Mesothelial cell of epicardium (in vitro differentiated cells): Measurements from ENCODE around the gene GIPC1. TPM values are rescaled to one million over a fixed set of nuclear protein-coding genes. Genes with fewer than 3 reads are reported as not detected.
"Not testable (repeated sequence)": the region's sequence is repeated elsewhere in the genome, so short reads cannot be mapped to it uniquely, and the experiment has no call there.

Source experiments
- DNase-seq, 2 experiments: peaks; one replicate each; pipeline ENCODE4 v3.0.0; 2021; ENCODE audit warnings: low spot score in 2 of 2; ENCODE audit not compliant: unreplicated experiment in 2 of 2
- H3K27ac Mint-ChIP-seq: 2 replicates; pipeline ENCODE4 v1.8.0; 2021; ENCODE audit warnings: mixed read lengths
- H3K27me3 Mint-ChIP-seq: 2 replicates; pipeline ENCODE4 v1.8.0; 2021; ENCODE audit warnings: low read depth, mixed read lengths
- H3K36me3 Mint-ChIP-seq: 2 replicates; pipeline ENCODE4 v1.8.0; 2021; ENCODE audit warnings: mixed read lengths
- H3K4me1 Mint-ChIP-seq: 2 replicates; pipeline ENCODE4 v1.8.0; 2021; ENCODE audit warnings: mixed read lengths
- H3K4me3 Mint-ChIP-seq: 2 replicates; pipeline ENCODE4 v1.8.0; 2021; ENCODE audit warnings: mild to moderate bottlenecking, moderate library complexity, mixed read lengths
- H3K9me3 Mint-ChIP-seq: 2 replicates; pipeline ENCODE4 v1.8.0; 2021; ENCODE audit warnings: mixed read lengths
- CTCF ChIP-seq: fragments of 200-600 bp; sonication (generic); IDR thresholded peaks from one replicate; pipeline ENCODE4 v1.5.0; 2021; ENCODE audit warnings: antibody characterized with exemption; ENCODE audit not compliant: unreplicated experiment
- total RNA-seq: library from RNA; stranded (reverse); gene quantifications from 3 replicates; pipeline ENCODE4 v1.2.1, GENCODE V29; 2021

The GIPC1 gene
- total RNA-seq, 1 donor from 2014 or later = 108 TPM

- Mint-ChIP-seq H3K27ac (no peak overlapping the region), H3K36me3 (peaks cover 19% of the 10 kb centered on the region), H3K4me1 (no peaks in the 10 kb centered on the region), H3K4me3 (no peak overlapping the region), H3K27me3 (no peaks in the 10 kb centered on the region), H3K9me3 (no peaks in the 10 kb centered on the region)
- no peak for DNase-seq
- no peak for TF ChIP-seq CTCF
Measured at GRCh38 chr19:14463747-14464146, 32.2 kb downstream of the GIPC1 start.

GRCh38 chr19:14462401-14462800, 33.5 kb downstream of the GIPC1 start:
- not testable (repeated sequence) for H3K4me1 Mint-ChIP-seq, H3K27me3 Mint-ChIP-seq, H3K27ac Mint-ChIP-seq, H3K4me3 Mint-ChIP-seq, DNase-seq, H3K9me3 Mint-ChIP-seq
- peaks cover 19% of the 10 kb centered on the region for H3K36me3 Mint-ChIP-seq

- Mint-ChIP-seq H3K9me3 (no peaks in the 10 kb centered on the region), H3K4me3 (no peak overlapping the region), H3K27me3 (no peaks in the 10 kb centered on the region), H3K27ac (no peak overlapping the region), H3K4me1 (no peaks in the 10 kb centered on the region), H3K36me3 (peaks cover 19% of the 10 kb centered on the region)
- DNase-seq = no peak
- TF ChIP-seq CTCF = no peak
Measured at GRCh38 chr19:14460935-14461334, 35.0 kb downstream of the GIPC1 start.

GRCh38 chr19:14459703-14460102, 36.2 kb downstream of the GIPC1 start:
- DNase-seq = no peak
- Mint-ChIP-seq H3K27me3 (no peaks in the 10 kb centered on the region), H3K27ac (no peak overlapping the region), H3K36me3 (peaks cover 22% of the 10 kb centered on the region), H3K9me3 (no peaks in the 10 kb centered on the region), H3K4me1 (no peaks in the 10 kb centered on the region), H3K4me3 (no peak overlapping the region)
- no peak for TF ChIP-seq CTCF

- DNase-seq, H3K27me3 Mint-ChIP-seq, H3K4me3 Mint-ChIP-seq, H3K4me1 Mint-ChIP-seq, H3K9me3 Mint-ChIP-seq, H3K27ac Mint-ChIP-seq: not testable (repeated sequence)
- peaks cover 30% of the 10 kb centered on the region for H3K36me3 Mint-ChIP-seq
Measured at GRCh38 chr19:14452303-14452702, 43.6 kb downstream of the GIPC1 start.

- no peaks in the 10 kb centered on the region for H3K27me3 Mint-ChIP-seq
- H3K4me1 Mint-ChIP-seq = no peaks in the 10 kb centered on the region
- peaks cover 38% of the 10 kb centered on the region for H3K36me3 Mint-ChIP-seq
- no peak overlapping the region for H3K27ac Mint-ChIP-seq
- no peak for DNase-seq
- H3K4me3 Mint-ChIP-seq = no peak overlapping the region
- TF ChIP-seq CTCF = no peak
- H3K9me3 Mint-ChIP-seq = no peaks in the 10 kb centered on the region
Measured at GRCh38 chr19:14450876-14451275, 45.1 kb downstream of the GIPC1 start.

- no peak for DNase-seq
- H3K36me3 Mint-ChIP-seq = peaks cover 38% of the 10 kb centered on the region
- H3K27ac Mint-ChIP-seq = no peak overlapping the region
- TF ChIP-seq CTCF = no peak
- H3K27me3 Mint-ChIP-seq = no peaks in the 10 kb centered on the region
- H3K4me1 Mint-ChIP-seq = no peaks in the 10 kb centered on the region
- H3K9me3 Mint-ChIP-seq = no peaks in the 10 kb centered on the region
- no peak overlapping the region for H3K4me3 Mint-ChIP-seq
Measured at GRCh38 chr19:14450168-14450874, 45.6 kb downstream of the GIPC1 start.
